Gastrocnemius medialis (tissue), 4 donors: ENCODE results near the gene CHAMP1.

Experiments
- POLR2A ChIP-seq, 2 donors: fragments of 450-650 bp; IDR thresholded peaks; one replicate each; pipeline ENCODE4 v1.6.1; 2017; ENCODE audit warnings: antibody characterized with exemption in 2 of 2, mild to moderate bottlenecking in 2 of 2, moderate library complexity in 2 of 2
- TF ChIP-seq, protein P1 (sequence below), 5 experiments: fragments of 450-650 bp in 3 of 5; fragments of 200-600 bp in 2 of 5; sonication (generic) in 2 of 5; IDR thresholded peaks in 4 of 5; conservative IDR thresholded peaks in 1 of 5; 1 replicate in 4 of 5; 2 replicates in 1 of 5; pipeline ENCODE4 v1.5.1; 2016 to 2019; ENCODE audit warnings: antibody characterized with exemption in 5 of 5, mild to moderate bottlenecking in 3 of 5, moderate library complexity in 3 of 5

DNA sequence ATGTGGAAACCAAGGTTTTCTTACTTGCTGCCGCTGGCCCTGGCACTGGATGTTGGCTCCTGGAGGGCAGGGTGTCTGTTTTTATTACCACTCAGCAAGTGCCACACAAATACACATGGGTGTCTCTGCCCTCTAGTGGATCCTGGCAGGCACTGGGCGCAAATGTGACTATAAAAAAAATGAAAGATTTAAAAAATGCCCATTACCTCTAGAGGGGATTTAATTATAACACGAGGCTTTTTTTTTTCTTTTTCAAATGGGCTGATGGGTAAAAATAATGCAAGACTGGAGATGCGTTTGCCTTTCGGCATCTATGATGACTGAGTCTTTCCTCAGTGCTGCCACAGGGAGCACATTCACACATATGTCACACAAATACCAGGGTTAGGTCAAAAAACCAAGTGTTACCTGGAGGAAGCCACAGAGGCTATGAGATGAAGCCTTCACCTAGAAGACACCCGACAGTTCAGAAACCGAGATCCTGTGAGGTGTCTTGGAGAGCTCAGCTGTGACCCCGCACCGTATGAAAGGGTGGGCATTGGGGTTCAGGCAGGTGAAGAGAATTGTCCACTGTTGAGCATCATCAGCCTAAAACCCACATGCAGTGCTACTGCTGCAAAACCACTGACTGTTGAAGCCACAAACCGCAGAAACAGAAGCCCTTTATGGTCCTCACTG is 25.7 kb downstream of the CHAMP1 start:
- TF ChIP-seq, protein P1, sequence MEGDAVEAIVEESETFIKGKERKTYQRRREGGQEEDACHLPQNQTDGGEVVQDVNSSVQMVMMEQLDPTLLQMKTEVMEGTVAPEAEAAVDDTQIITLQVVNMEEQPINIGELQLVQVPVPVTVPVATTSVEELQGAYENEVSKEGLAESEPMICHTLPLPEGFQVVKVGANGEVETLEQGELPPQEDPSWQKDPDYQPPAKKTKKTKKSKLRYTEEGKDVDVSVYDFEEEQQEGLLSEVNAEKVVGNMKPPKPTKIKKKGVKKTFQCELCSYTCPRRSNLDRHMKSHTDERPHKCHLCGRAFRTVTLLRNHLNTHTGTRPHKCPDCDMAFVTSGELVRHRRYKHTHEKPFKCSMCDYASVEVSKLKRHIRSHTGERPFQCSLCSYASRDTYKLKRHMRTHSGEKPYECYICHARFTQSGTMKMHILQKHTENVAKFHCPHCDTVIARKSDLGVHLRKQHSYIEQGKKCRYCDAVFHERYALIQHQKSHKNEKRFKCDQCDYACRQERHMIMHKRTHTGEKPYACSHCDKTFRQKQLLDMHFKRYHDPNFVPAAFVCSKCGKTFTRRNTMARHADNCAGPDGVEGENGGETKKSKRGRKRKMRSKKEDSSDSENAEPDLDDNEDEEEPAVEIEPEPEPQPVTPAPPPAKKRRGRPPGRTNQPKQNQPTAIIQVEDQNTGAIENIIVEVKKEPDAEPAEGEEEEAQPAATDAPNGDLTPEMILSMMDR (IDR thresholded peaks at IDR 0.05 in 4 of 5, conservative IDR thresholded peaks at IDR 0.05 in 1 of 5), result peak in 4 of 5 experiments; percentile 25 to 54 (median 36)
- TF ChIP-seq POLR2A (IDR thresholded peaks at IDR 0.05), result no peak
